Endodermal cell (in vitro differentiated cells): ENCODE measurements around the gene KIF18B. TPM values are rescaled to one million over a fixed set of nuclear protein-coding genes. Genes with fewer than 3 reads are reported as not detected.
A peak's percentile ranks its signal among the peaks of the same experiment; 100 is the strongest.

Source experiments
- DNase-seq: peaks from one replicate; pipeline ENCODE4 v3.0.0-alpha.2; 2017
- H3K27ac ChIP-seq: 2 replicates; pipeline ENCODE4 v1.5.1; 2013; ENCODE audit warnings: mild to moderate bottlenecking, low read depth, low read length, moderate library complexity
- H3K27me3 ChIP-seq: 2 replicates; pipeline ENCODE4 v1.6.1; 2013; ENCODE audit warnings: mild to moderate bottlenecking, low read length, moderate library complexity; ENCODE audit not compliant: insufficient read depth, control insufficient read depth, poor library complexity, severe bottlenecking
- H3K36me3 ChIP-seq: 2 replicates; pipeline ENCODE4 v1.7.0; 2013; ENCODE audit warnings: mild to moderate bottlenecking, low read length, moderate library complexity; ENCODE audit not compliant: control insufficient read depth, insufficient read depth
- H3K4me1 ChIP-seq: one replicate; pipeline ENCODE4 v1.7.0; 2013; ENCODE audit warnings: low read length; ENCODE audit not compliant: control insufficient read depth, insufficient read depth
- H3K4me3 ChIP-seq: 2 replicates; pipeline ENCODE4 v1.5.1; 2013; ENCODE audit warnings: mild to moderate bottlenecking, low read length, moderate library complexity
- H3K9ac ChIP-seq: 2 replicates; pipeline ENCODE4 v1.6.1; 2013; ENCODE audit warnings: mild to moderate bottlenecking, low read length, moderate library complexity; ENCODE audit not compliant: poor library complexity, severe bottlenecking; ENCODE audit errors: extremely low read depth
- H3K9me3 ChIP-seq: 2 replicates; pipeline ENCODE4 v1.6.1; 2013; ENCODE audit warnings: mild to moderate bottlenecking, low read length, moderate library complexity; ENCODE audit not compliant: control insufficient read depth
- H3K27ac Mint-ChIP-seq: 2 replicates; pipeline ENCODE4 v1.8.0; 2020; ENCODE audit warnings: mixed read lengths
- H3K27me3 Mint-ChIP-seq: 2 replicates; pipeline ENCODE4 v1.8.0; 2021; ENCODE audit warnings: mild to moderate bottlenecking, mixed read lengths; ENCODE audit not compliant: insufficient read depth
- H3K36me3 Mint-ChIP-seq: 2 replicates; pipeline ENCODE4 v1.8.0; 2020; ENCODE audit warnings: low read depth, mixed read lengths
- H3K4me1 Mint-ChIP-seq: 2 replicates; pipeline ENCODE4 v1.8.0; 2020; ENCODE audit warnings: mixed read lengths
- H3K4me3 Mint-ChIP-seq: 2 replicates; pipeline ENCODE4 v1.8.0; 2020; ENCODE audit warnings: mild to moderate bottlenecking, moderate library complexity, mixed read lengths
- H3K9me3 Mint-ChIP-seq: 2 replicates; pipeline ENCODE4 v1.8.0; 2020; ENCODE audit warnings: mild to moderate bottlenecking, mixed read lengths
- CTCF ChIP-seq: fragments of 200-600 bp; sonication (generic); conservative IDR thresholded peaks from 2 replicates; pipeline ENCODE4 v1.5.0; 2021; ENCODE audit warnings: antibody characterized with exemption, mild to moderate bottlenecking
- WGBS, 2 experiments: methylation state at CpG; one replicate each; pipeline versions ENCODE4 v1.1.5 to v1.1.7; 2013; ENCODE audit warnings: missing lambda C conversion rate in 2 of 2, mixed read lengths in 1 of 2; ENCODE audit not compliant: insufficient coverage in 1 of 2, insufficient read length in 1 of 2; 5-methylcytosine and 5-hydroxymethylcytosine counted together
- total RNA-seq, 2 donors: library from RNA; stranded (reverse); fragmentation: NEBNext Ultra II Directional in 1 of 2; extraction: Animal tissue kit (Norgen Biotek cat#: 25700) in 1 of 2; gene quantifications; 2 replicates in 1 of 2; 3 replicates in 1 of 2; pipeline ENCODE4 v1.2.1, GENCODE V29; 2021

Gene KIF18B
- total RNA-seq, 2 donors from 2014 or later = 43.5 to 64.7 TPM

- no peaks in the 10 kb centered on the region for H3K9me3 ChIP-seq
- H3K4me1 Mint-ChIP-seq = peaks cover 5% of the 10 kb centered on the region
- no peaks in the 10 kb centered on the region for H3K4me1 ChIP-seq
- no peak overlapping the region for H3K4me3 Mint-ChIP-seq
- H3K9ac ChIP-seq = no peak overlapping the region
- H3K4me3 ChIP-seq = no peak overlapping the region
- no peaks in the 10 kb centered on the region for H3K36me3 Mint-ChIP-seq
- no peak overlapping the region for H3K27ac Mint-ChIP-seq
- peak overlapping the region; percentile 57 for H3K27ac ChIP-seq
- no peaks in the 10 kb centered on the region for H3K9me3 Mint-ChIP-seq
- H3K27me3 ChIP-seq = no peaks in the 10 kb centered on the region
- H3K27me3 Mint-ChIP-seq = peaks cover 21% of the 10 kb centered on the region
- DNase-seq = peak; percentile 28
- WGBS, 2 experiments = 85 to 93% methylated on average over 6 to 8 of the region's 8 CpGs
- TF ChIP-seq CTCF = no peak
- no peaks in the 10 kb centered on the region for H3K36me3 ChIP-seq
Observed at GRCh38 chr17:44956998-44957981, 9.7 kb upstream of the KIF18B start.

GRCh38 chr17:44955674-44956425 is 8.3 kb upstream of the KIF18B start:
- Histone ChIP-seq H3K9me3 (no peaks in the 10 kb centered on the region), H3K27ac (no peak overlapping the region), H3K4me1 (no peaks in the 10 kb centered on the region), H3K36me3 (no peaks in the 10 kb centered on the region), H3K4me3 (no peak overlapping the region), H3K27me3 (no peaks in the 10 kb centered on the region), H3K9ac (no peak overlapping the region)
- no peaks in the 10 kb centered on the region for H3K9me3 Mint-ChIP-seq
- H3K27ac Mint-ChIP-seq = no peak overlapping the region
- H3K27me3 Mint-ChIP-seq = peaks cover 21% of the 10 kb centered on the region
- peak; percentile 38 for DNase-seq
- H3K4me1 Mint-ChIP-seq = peaks cover 5% of the 10 kb centered on the region
- no peak for TF ChIP-seq CTCF
- WGBS, 2 experiments = 84 to 91% methylated on average over 5 to 8 of the region's 8 CpGs
- H3K4me3 Mint-ChIP-seq = no peak overlapping the region
- H3K36me3 Mint-ChIP-seq = no peaks in the 10 kb centered on the region

- Histone ChIP-seq H3K4me3 (no peak overlapping the region), H3K9ac (no peak overlapping the region), H3K27me3 (peaks cover 6% of the 10 kb centered on the region), H3K27ac (no peak overlapping the region), H3K4me1 (no peaks in the 10 kb centered on the region), H3K36me3 (no peaks in the 10 kb centered on the region), H3K9me3 (no peaks in the 10 kb centered on the region)
- H3K4me1 Mint-ChIP-seq = peaks cover 5% of the 10 kb centered on the region
- peaks cover 16% of the 10 kb centered on the region for H3K27me3 Mint-ChIP-seq
- 70 to 77% methylated on average over 6 of the region's 6 CpGs for WGBS, 2 experiments
- peak; percentile 46 for TF ChIP-seq CTCF
- no peak overlapping the region for H3K4me3 Mint-ChIP-seq
- no peaks in the 10 kb centered on the region for H3K9me3 Mint-ChIP-seq
- H3K36me3 Mint-ChIP-seq = no peaks in the 10 kb centered on the region
- DNase-seq = peak; percentile 82
- H3K27ac Mint-ChIP-seq = no peak overlapping the region
Observed at GRCh38 chr17:44952946-44953475, 5.4 kb upstream of the KIF18B start.
